Cortex of kidney (tissue), 1 donor: ENCODE measurements around the gene TNS1.

Source experiments
- DNase-seq: peaks from one replicate; lab custom pipeline; 2025; lab: John Stamatoyannopoulos, UW

The TNS1 gene

DNA sequence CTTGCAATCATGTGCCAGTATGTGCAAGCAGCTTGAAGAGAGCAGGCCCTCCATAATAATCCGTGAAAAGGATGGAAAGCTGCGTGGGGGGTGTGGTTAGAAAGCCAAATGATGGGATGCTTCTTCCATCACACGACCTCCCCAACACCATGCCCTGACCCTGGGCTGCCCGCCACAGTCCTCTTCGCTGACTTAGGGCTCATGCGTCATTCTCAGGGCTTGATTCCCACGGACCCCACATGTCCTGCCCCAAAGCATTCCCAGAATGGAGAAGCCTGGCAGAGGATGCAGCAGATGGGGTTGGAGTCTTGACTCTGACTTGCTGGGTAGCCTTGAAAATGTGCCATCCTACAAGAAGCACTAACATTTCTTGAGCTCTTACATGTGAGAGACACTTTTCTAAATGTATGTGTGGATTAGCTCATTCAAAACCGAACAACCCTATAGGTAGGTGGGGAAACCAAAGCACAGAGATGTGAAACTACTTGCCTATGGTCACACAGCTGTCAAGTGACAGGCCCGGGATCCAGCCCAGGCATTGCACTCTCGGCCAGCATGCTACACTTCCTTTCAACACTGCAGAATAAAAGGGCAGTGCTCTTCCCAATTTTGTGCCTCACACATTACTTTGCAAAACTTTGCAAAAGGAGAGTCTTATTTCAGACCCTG, 3.7 kb downstream of the TNS1 start:
- DNase-seq, result no peak

- DNase-seq, result no peak
These were observed 5.3 kb downstream of the TNS1 start for GRCh38 chr2:217997510-217997909.

DNA sequence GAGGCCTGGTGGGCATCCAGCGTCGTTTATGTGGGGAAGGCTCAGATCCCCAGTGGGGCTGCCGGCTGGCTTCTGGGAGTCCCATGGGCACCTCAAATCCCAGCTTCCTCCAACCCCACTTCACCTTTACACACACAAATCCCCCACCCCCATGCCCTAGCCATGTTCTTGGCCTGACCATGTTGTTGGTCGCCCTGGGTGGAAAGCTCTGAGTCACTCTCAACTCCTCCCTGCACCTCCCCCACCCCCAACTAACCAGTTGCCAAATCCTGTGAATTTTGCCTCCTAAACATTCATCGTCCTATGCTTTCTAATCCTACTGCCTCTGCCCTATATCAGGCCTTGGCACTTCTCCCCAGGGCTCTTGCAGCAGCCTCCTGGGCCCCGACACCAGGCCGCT, 6.4 kb downstream of the TNS1 start:
- DNase-seq, result no peak

DNA sequence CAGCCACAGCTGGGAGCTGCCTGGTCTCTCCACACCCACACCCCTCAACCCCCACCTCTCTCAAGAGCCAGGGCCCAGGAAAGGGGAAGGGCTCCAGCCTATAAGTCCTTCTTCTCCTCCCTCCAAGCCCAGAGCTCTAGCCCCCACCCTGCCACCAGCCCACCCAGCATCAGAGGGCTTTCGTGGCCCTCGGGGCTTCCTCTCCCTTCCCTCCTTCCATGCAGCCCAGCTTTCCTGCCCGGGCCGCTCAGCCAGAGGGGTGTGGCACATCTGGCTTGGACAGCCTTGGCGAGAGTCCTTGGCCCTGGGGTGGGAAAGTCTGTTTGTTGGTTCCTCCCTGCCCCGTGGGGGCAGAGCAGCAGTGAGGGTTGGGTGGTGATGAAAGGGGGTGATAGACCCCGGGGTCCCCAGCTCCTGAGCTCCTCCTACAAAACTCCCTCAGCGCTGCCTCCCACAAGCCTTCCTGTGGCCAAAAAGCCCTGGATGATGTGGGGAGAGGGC, 7.0 kb downstream of the TNS1 start:
- DNase-seq, result no peak

GRCh38 chr2:217994776-217995274, 8.0 kb downstream of the TNS1 start:
- no peak for DNase-seq

GRCh38 chr2:217993817-217994463, 8.9 kb downstream of the TNS1 start:
- no peak for DNase-seq

DNA sequence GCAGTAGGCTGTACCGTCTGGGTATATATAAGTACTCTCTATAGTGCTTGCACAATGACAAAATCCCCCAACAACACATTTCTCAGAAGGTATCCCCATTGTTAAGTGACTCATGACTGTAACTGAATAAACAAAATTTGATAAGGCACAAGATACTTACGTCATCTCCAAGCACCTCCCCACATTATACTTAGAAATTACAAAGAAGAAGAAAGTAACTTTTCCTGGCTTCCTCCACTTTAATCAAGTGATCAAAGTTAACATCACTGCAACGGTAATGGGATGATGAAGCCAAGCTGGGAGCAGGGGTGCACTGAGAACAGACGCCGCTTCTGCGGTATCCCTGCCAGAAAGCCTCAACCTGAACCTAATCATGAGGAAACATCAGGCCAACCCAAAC, 9.7 kb downstream of the TNS1 start:
- DNase-seq, result no peak

- DNase-seq, result no peak
These were observed 10.7 kb downstream of the TNS1 start for GRCh38 chr2:217992061-217992460.

DNA sequence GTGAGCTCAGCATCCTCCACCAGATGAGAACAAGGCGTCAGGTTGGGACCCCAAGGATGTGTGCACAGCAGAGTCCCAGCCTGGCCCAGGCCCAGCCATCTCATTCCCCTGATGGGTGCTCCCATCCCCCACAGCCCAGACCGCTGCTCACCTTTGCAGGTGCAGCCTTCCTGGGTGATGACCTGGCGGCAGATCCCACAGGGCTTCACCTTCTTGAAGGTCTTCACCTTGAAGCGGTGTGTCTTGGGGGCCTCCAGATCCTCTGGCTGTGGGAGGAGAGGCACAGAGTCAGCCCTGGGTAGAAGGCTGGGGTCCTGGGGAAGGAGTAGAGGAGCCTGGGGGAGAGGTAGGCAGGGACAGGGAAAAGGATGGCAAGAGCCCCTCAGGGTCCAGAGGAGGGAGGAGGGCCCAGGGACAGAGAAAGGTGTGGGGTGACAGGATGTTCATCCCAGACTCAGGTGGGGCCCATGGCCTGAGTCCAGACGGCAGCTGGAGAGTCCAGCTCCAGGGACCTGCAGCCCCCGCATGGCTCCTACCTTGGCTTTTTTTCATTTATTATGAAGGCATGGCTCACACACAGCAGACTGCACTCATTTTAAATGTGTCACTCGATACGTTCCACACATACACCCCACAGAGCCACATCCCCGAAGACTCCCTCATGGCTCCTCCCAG, 11.9 kb downstream of the TNS1 start:
- no peak for DNase-seq

DNA sequence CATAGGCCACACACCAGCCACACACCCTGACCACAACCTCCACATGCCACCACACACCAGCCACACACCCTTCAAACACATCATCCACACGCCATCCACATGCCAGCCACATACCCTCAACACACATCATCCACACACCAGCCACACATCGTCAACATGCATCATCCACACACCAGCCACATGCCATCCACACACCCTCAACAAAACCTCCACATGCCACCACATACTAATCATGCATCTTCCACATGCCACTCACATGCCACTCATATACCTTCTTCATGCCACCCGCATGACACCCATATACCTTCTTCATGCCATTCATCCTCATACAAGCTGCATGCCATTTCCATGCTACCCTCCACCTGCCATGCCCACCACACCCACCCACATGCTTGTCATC, 12.4 kb downstream of the TNS1 start:
- DNase-seq, result no peak

DNA sequence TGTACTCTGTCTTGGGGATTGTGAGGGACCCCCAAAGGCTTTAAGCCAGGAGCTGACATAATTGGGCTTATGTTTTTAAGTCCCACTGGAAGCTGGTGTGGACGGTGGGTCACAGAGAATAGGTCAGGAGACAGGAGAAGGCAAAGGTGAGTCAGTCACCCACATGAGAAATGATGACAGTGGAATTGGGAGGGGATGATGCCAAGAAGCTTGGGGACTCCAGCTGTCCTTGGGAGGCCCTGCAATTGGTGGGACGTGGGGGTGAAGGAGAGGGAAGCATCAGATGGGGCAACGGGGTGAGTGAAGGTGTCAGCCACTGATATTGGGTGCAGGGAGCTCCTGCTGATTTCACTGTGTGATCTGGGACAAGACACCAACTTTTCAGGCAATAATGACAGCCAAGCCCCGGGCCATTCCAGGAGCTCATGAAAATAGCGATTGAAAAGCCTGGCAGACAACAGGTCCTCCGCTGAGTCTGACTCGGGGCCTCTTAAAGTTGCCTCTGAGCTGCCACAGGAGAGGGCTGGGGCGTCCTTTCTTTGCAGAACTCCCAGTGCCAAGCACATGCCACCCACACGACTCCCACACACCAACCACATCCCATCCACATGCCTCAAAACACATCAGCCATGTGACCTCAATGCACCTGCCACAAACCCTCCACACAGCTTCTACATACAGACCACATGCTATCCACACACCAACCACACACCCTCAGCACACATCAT, 13.4 kb downstream of the TNS1 start:
- DNase-seq, result no peak

DNA sequence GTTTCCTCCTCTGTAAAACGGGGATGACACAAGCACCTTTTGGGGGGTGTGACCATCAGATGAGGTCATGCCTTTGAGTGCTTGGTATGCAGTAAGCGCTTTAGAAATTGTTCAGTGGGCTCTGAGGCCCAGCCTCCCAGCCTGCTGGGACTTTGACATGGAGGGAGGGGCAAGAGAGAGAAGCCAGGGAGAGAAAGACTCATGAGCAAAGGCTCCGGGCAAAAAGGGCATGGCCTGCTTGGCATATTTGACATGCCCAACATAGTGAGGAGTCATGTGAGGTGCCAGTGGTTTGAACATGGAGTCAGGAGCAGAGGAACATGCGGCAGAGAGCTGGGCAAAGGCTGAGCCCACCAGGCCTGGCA, 14.0 kb downstream of the TNS1 start:
- no peak for DNase-seq

GRCh38 chr2:217988014-217988839, 14.6 kb downstream of the TNS1 start:
- no peak for DNase-seq

- no peak for DNase-seq
These were observed 15.4 kb downstream of the TNS1 start for GRCh38 chr2:217987391-217987790.

DNA sequence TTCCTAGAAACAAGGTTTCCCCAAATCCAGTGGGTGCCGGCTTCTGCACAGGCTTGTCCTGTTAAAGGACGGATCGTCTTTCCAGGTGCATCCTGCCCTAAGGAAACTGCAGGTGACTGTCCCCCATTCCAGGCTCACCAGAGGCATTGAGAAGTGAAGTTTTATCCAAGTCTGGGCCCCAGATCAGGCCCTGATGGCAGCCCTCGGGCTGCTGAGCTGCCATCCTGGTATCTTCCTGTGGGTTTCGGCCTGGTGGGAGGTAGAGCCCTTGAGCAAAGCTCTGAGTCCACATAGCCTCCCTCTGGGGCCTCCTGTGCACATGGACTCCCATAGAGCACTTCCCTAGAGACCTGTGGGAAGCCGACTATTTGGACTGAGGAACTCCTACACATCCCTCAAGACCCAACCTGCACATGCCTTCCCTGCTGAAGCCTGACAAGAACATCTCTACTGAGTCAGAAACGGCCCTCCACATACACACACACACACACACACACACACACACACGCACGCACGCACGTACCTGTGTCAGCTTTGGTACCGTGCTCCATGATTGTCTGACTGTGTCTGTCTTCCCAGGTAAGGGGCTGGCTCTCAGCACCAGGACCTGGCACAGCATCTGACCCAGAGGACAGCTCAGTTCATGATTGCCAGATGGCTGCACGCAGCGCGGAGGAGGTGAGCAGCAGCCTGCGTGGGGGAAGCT, 16.4 kb downstream of the TNS1 start:
- no peak for DNase-seq

DNA sequence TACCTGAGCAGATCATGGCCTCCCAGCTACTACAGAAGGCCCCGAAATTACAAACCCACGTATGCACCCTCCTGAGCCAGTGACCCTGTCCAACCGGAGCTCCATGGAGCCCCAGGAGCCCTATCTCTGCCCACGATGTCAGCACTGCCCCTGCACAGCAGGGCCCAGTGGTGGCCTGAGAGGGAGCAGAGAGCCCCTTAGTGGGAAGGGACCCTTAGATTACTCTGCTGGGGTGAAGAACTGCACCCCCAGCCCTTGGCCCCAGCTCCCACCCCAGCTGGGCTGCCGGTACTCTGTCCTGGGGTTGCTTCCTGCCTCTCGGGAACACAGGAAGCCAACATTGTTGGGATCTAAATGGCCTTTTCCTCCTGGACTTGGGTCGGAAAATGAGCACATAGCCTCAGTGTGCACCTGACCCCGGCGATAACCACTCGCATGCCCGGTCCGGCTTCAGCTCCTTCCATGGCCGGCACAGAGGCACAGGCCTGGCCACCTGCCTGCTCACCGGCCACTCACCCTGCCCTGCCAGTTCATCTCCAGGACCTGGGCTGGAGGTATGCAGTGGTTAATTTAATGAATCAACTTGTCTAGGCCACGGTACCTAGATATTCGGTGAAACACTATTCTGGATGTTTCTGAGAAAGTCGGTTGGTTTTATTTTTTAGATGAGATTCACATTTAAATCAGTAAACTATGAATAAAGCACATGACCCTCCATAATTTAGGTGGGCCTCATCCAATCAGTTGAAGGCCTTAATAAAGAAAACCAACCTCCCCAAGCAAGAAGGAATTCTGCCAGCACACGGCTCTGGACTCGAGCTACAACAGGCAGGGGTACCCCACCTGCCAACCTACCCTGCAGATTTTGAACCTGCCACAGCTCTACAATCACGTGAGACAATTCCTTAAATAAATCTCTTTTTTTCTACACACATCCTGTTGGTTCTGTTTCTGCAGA, 19.2 kb downstream of the TNS1 start:
- no peak for DNase-seq

DNA sequence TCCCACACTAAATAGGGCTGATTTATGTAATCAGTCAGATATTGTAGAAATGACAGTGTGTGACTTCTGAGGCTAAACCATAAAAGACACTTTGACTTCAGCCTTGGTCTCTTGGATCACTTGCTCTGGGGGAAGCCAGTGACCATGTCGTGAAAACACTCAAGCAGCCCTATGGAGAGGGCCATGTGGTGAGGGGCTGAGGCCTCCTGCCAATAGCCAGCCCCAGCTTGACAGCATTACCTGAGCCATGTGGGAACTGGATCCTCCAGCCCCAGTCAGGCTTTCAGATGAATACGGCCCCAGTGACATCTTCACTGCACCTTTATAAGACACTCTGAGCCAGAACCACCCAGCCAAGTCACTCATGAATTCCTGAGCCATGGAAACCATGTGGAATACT, 20.8 kb downstream of the TNS1 start:
- no peak for DNase-seq

GRCh38 chr2:217981084-217981730, 21.6 kb downstream of the TNS1 start:
- no peak for DNase-seq

GRCh38 chr2:217980591-217980990, 22.2 kb downstream of the TNS1 start:
- DNase-seq, result no peak
